HFFc6 (cell line): Measurements from ENCODE around the gene UBA5. TPM values are rescaled to one million over a fixed set of nuclear protein-coding genes. Genes with fewer than 3 reads are reported as not detected.

ENCODE experiments used
- DNase-seq: peaks from one replicate; pipeline ENCODE4 v3.0.0-alpha.2; 2018
- H3K27ac Mint-ChIP-seq: 2 replicates; pipeline ENCODE4 v1.8.0; 2020; ENCODE audit warnings: mild to moderate bottlenecking, mixed read lengths
- H3K27me3 Mint-ChIP-seq: 2 replicates; pipeline ENCODE4 v1.8.0; 2021; ENCODE audit warnings: mild to moderate bottlenecking, moderate library complexity, mixed read lengths; ENCODE audit not compliant: insufficient read depth
- H3K36me3 Mint-ChIP-seq: 2 replicates; pipeline ENCODE4 v1.8.0; 2021; ENCODE audit warnings: low read depth, mixed read lengths
- H3K4me1 Mint-ChIP-seq: 2 replicates; pipeline ENCODE4 v1.8.0; 2020; ENCODE audit warnings: low read depth, mixed read lengths
- H3K4me3 Mint-ChIP-seq: 2 replicates; pipeline ENCODE4 v1.8.0; 2020; ENCODE audit warnings: mild to moderate bottlenecking, moderate library complexity, mixed read lengths
- H3K9me3 Mint-ChIP-seq: 2 replicates; pipeline ENCODE4 v1.8.0; 2020; ENCODE audit warnings: mild to moderate bottlenecking, mixed read lengths
- CTCF ChIP-seq: fragments of 200-600 bp; sonication (generic); IDR thresholded peaks from 2 replicates; pipeline ENCODE4 v1.5.0; 2021; ENCODE audit warnings: antibody characterized with exemption, mild to moderate bottlenecking
- total RNA-seq, 6 experiments: library from RNA; stranded (reverse); fragmentation: NEBNext Ultra II Directional; extraction: Animal tissue kit (Norgen Biotek cat#: 25700); gene quantifications; 2 replicates in 1 of 6; 3 replicates in 5 of 6; pipeline ENCODE4 v1.2.3, GENCODE V29; 2021

The UBA5 gene
- total RNA-seq, 6 experiments from 2014 or later: 43.8 to 51.5 (median 48.0) TPM

- Mint-ChIP-seq H3K27ac (peak overlapping the region; percentile 52), H3K36me3 (peaks cover 40% of the 10 kb centered on the region), H3K27me3 (no peaks in the 10 kb centered on the region), H3K4me3 (peak overlapping the region; percentile 98), H3K4me1 (peaks cover 47% of the 10 kb centered on the region), H3K9me3 (no peaks in the 10 kb centered on the region)
- no peak for DNase-seq
- no peak for TF ChIP-seq CTCF
Measured at GRCh38 chr3:132720228-132720627, 60.1 kb downstream of the UBA5 start.

GRCh38 chr3:132721479-132722164, 61.5 kb downstream of the UBA5 start:
- Mint-ChIP-seq H3K27me3 (no peaks in the 10 kb centered on the region), H3K4me1 (peaks cover 54% of the 10 kb centered on the region), H3K4me3 (peak overlapping the region; percentile 98), H3K27ac (peak overlapping the region; percentile 91), H3K9me3 (no peaks in the 10 kb centered on the region), H3K36me3 (peaks cover 30% of the 10 kb centered on the region)
- DNase-seq: peak; percentile 52
- peak; percentile 49 for TF ChIP-seq CTCF

- H3K4me3 Mint-ChIP-seq: peak within 1 kb of the TSS; percentile 98
Measured at GRCh38 chr3:132722165-132723023, 62.3 kb downstream of the UBA5 start, which contains the start of gene NPHP3. Gene NPHP3 (minus strand): TSS chr3:132722409. CDS start chr3:132722355, 54 bp downstream.

GRCh38 chr3:132723024-132723950, 63.2 kb downstream of the UBA5 start:
- peak overlapping the region; percentile 95 for H3K4me3 Mint-ChIP-seq
- no peaks in the 10 kb centered on the region for H3K9me3 Mint-ChIP-seq
- H3K36me3 Mint-ChIP-seq: peaks cover 25% of the 10 kb centered on the region
- DNase-seq: peak; percentile 79
- peaks cover 53% of the 10 kb centered on the region for H3K4me1 Mint-ChIP-seq
- peak overlapping the region; percentile 81 for H3K27ac Mint-ChIP-seq
- H3K27me3 Mint-ChIP-seq: peaks cover 5% of the 10 kb centered on the region
- peak; percentile 30; the same call in 1 of the 2 replicates for TF ChIP-seq CTCF

More at GRCh38 chr3:132722165-132723023, 62.3 kb downstream of the UBA5 start, which contains the start of gene NPHP3:
- peaks cover 26% of the 10 kb centered on the region for H3K36me3 Mint-ChIP-seq
- no peaks in the 10 kb centered on the region for H3K27me3 Mint-ChIP-seq
- 0 out of 2 replicates have a peak, but pooled peaks have one; percentile 3 for TF ChIP-seq CTCF
- peak within 1 kb of the TSS; percentile 91 for H3K27ac Mint-ChIP-seq
- peaks cover 54% of the 10 kb centered on the region for H3K4me1 Mint-ChIP-seq
- no peaks in the 10 kb centered on the region for H3K9me3 Mint-ChIP-seq
- DNase-seq: peak; percentile 92

- no peak overlapping the region for H3K27ac Mint-ChIP-seq
- H3K4me1 Mint-ChIP-seq: peaks cover 22% of the 10 kb centered on the region
- H3K9me3 Mint-ChIP-seq: no peaks in the 10 kb centered on the region
Measured at GRCh38 chr3:132726341-132726823, 66.3 kb downstream of the UBA5 start.

More at GRCh38 chr3:132726341-132726823, 66.3 kb downstream of the UBA5 start:
- Mint-ChIP-seq H3K4me3 (no peak overlapping the region), H3K27me3 (peaks cover 9% of the 10 kb centered on the region), H3K36me3 (peaks cover 2% of the 10 kb centered on the region; the same call in 1 of the 2 replicates)
- no peak for DNase-seq
- TF ChIP-seq CTCF: peak; percentile 91
